Stimulated activated CD4-positive, alpha-beta T cell treated with anti-CD3 and anti-CD28 coated beads, Interleukin-12 subunit alpha, Interleukin-12 subunit beta, amount 100 ng/mL, for 4 hours (primary cell): ENCODE data around the gene PRR19.

Source experiments
- DNase-seq: peaks from one replicate; pipeline ENCODE4 v3.0.0-alpha.2; 2020

PRR19 gene

GRCh38 chr19:42284591-42285341, 17.2 kb upstream of the PRR19 start:
- no peak for DNase-seq

DNA sequence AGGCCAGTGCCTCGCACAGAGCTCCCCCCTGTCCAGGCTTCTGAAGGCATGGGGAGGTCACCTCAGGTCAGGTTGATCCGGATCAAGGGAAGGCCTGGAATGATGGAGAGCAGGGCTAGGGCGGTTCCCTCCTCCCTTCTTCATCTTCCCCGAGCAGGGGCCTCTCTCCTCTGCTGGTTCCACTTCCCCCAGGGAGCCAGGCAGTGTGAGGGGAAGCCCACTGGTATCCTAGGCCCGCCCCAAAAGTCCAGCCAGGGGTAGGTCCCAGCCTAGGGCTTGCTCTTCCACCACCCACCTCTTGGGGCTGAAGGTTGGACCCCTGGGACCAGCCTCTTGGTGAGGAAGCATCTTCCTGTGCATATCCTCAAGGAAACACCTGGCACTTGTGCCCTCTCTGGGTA, 16.4 kb upstream of the PRR19 start:
- DNase-seq: no peak

GRCh38 chr19:42285988-42286348, 16.0 kb upstream of the PRR19 start:
- no peak for DNase-seq

- DNase-seq: no peak
These were observed 15.4 kb upstream of the PRR19 start for GRCh38 chr19:42286349-42287016.

GRCh38 chr19:42287017-42287826, 14.7 kb upstream of the PRR19 start:
- no peak for DNase-seq

GRCh38 chr19:42287827-42288107, 14.2 kb upstream of the PRR19 start:
- DNase-seq: no peak

- no peak for DNase-seq
These were observed 13.5 kb upstream of the PRR19 start for GRCh38 chr19:42288387-42288786.

- DNase-seq: no peak
These were observed 12.9 kb upstream of the PRR19 start for GRCh38 chr19:42288881-42289555.

GRCh38 chr19:42289556-42290041, 12.3 kb upstream of the PRR19 start:
- DNase-seq: no peak

- DNase-seq: no peak
These were observed 11.8 kb upstream of the PRR19 start for GRCh38 chr19:42290136-42290522.

DNA sequence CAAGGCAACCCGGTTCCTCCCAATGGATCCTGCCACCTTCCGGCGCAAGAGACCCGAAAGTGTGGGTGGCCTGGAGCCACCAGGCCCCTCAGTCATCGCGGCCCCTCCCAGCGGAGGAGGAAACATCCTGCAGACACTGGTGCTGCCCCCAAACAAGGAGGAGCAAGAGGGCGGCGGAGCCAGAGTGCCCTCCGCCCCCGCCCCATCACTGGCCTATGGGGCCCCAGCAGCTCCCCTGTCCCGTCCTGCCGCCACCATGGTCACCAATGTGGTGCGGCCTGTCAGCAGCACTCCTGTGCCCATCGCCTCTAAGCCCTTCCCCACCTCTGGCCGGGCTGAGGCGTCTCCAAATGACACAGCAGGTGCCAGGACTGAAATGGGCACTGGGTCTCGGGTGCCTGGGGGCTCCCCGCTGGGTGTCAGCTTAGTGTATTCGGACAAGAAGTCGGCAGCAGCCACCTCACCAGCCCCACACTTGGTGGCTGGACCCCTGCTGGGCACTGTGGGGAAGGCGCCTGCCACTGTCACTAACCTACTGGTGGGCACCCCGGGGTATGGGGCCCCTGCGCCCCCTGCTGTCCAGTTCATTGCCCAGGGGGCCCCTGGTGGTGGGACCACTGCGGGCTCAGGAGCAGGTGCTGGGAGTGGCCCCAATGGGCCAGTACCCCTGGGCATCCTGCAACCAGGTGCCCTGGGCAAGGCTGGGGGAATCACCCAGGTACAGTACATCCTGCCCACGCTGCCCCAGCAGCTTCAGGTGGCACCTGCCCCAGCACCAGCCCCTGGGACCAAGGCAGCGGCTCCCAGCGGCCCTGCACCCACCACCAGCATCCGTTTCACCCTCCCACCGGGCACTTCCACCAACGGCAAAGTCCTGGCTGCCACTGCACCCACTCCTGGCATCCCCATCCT, 11.2 kb upstream of the PRR19 start:
- peak; percentile 46 for DNase-seq

DNA sequence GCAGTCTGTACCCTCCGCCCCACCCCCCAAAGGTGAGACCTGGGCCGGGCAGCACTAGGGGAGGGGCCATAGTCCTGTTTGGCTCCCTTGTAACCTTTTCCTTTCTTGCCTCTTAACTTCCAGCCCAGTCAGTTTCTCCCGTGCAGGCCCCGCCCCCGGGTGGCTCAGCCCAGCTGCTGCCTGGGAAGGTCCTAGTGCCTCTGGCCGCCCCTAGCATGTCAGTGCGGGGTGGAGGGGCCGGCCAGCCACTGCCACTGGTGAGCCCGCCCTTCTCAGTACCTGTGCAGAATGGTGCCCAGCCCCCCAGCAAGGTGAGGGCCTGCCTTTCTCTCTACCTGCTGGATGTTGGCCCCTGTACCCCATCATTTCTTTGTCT, 10.5 kb upstream of the PRR19 start:
- no peak for DNase-seq

- no peak for DNase-seq
These were observed 9.6 kb upstream of the PRR19 start for GRCh38 chr19:42292042-42292960.

GRCh38 chr19:42292963-42293362, 9.0 kb upstream of the PRR19 start:
- no peak for DNase-seq

- DNase-seq: no peak
These were observed 8.4 kb upstream of the PRR19 start for GRCh38 chr19:42293540-42293939.

GRCh38 chr19:42293948-42294347, 8.0 kb upstream of the PRR19 start:
- DNase-seq: no peak

DNA sequence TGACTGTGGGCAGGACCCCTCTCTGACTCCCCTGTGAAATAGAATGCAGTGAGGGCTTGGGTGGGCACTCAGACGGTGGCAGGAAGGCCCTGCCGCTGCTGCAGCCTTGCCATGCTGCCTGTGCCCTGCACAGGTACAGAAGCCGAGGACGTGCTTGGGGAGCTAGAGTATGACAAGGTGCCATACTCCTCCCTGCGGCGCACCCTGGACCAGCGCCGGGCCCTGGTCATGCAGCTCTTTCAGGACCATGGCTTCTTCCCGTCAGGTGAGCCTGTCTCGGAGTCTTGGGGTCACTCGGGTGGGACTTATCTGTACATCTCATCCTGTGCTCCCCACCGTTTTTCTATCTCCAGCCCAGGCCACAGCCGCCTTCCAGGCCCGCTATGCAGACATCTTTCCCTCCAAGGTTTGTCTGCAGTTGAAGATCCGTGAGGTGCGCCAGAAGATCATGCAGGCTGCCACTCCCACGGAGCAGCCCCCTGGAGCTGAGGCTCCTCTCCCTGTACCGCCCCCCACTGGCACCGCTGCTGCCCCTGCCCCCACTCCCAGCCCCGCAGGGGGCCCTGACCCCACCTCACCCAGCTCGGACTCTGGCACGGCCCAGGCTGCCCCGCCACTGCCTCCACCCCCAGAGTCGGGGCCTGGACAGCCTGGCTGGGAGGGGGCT, 7.3 kb upstream of the PRR19 start:
- no peak for DNase-seq

DNA sequence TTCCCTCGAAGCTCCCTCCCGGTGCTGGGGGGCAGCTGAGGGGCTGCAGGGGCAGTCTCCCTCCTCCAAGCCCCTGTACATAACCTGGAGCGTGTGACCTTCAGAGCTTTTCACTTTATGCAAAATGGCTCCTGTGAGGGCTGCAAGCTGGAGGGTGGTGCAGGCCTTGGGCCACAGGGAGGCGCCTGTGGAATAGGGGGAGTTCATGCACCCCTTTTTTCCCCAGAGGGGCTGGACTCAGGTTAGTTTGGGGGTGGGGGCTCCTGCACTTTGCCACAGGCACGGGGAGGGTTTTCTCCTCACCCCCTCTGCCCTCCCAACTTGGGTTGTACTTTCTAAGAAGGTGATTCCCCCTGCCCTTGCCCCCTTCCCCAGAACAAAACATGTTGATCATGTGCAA, 6.6 kb upstream of the PRR19 start:
- no peak for DNase-seq

DNA sequence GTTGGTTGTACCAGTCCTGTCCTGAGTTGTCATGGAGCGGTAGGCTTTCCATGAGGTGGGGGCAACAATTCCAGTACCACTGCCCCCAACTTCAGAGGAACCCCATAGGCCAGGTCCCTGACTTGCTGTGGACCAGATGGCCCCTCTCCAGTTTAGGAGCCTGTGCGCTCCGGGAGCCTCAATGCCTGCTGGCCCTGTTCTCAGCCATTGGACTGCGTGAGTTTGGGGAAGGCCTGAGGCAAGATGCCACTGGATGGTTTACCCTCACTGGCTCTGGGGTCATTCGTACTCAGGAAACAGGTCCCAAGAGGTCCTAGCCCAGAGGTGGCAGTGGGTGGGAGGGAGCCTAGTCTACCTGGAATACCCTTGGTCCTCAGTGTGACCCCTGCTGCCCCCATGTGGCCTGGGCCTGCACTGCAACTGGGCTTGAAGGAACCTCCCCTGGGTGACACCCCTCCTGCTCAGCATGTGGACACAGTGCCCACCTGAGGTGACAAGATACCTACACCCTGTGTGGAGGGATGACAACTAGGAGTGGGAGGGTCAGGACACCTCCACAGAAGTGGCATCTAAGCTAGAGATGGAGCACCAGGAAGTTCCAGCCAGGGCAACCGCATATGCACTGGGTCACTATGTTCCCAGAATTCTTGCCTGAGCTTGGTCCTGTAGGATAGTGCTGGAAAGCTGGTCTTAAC, 6.0 kb upstream of the PRR19 start:
- DNase-seq: peak; percentile 91

GRCh38 chr19:42297039-42297438, 4.9 kb upstream of the PRR19 start:
- no peak for DNase-seq
